Glutamatergic neuron (in vitro differentiated cells): Measurements from ENCODE around the gene POLR1H. TPM values are rescaled to one million over a fixed set of nuclear protein-coding genes. Genes with fewer than 3 reads are reported as not detected.

Source experiments
- DNase-seq: peaks from one replicate; pipeline ENCODE4 v3.0.0; 2022
- H3K27ac Mint-ChIP-seq: one replicate; pipeline ENCODE4 v1.8.0; 2020; ENCODE audit warnings: mild to moderate bottlenecking, mixed read lengths, inconsistent platforms; ENCODE audit not compliant: unreplicated experiment
- H3K27me3 Mint-ChIP-seq: one replicate; pipeline ENCODE4 v1.8.0; 2020; ENCODE audit warnings: mild to moderate bottlenecking, moderate library complexity, mixed read lengths, inconsistent platforms; ENCODE audit not compliant: unreplicated experiment
- H3K36me3 Mint-ChIP-seq: one replicate; pipeline ENCODE4 v1.8.0; 2020; ENCODE audit warnings: mild to moderate bottlenecking, mixed read lengths, inconsistent platforms; ENCODE audit not compliant: unreplicated experiment
- H3K4me1 Mint-ChIP-seq: one replicate; pipeline ENCODE4 v1.8.0; 2020; ENCODE audit warnings: mild to moderate bottlenecking, low read depth, mixed read lengths, inconsistent platforms; ENCODE audit not compliant: unreplicated experiment
- H3K4me3 Mint-ChIP-seq: one replicate; pipeline ENCODE4 v1.8.0; 2020; ENCODE audit warnings: mild to moderate bottlenecking, mixed read lengths, inconsistent platforms; ENCODE audit not compliant: unreplicated experiment
- H3K9me3 Mint-ChIP-seq: one replicate; pipeline ENCODE4 v1.8.0; 2020; ENCODE audit warnings: mild to moderate bottlenecking, moderate library complexity, mixed read lengths, inconsistent platforms; ENCODE audit not compliant: unreplicated experiment
- CTCF ChIP-seq: fragments of 200-600 bp; sonication (generic); IDR thresholded peaks from one replicate; pipeline ENCODE4 v1.5.0; 2021; ENCODE audit not compliant: partially characterized antibody, unreplicated experiment
- total RNA-seq: library from RNA; stranded (reverse); fragmentation: NEBNext Ultra II Directional; extraction: Animal tissue kit (Norgen Biotek cat#: 25700); gene quantifications from one replicate; pipeline ENCODE4 v1.2.1, GENCODE V29; 2021; ENCODE audit not compliant: unreplicated experiment

Gene POLR1H
- total RNA-seq, 1 donor from 2014 or later, result 17.0 TPM

GRCh38 chr6:30093951-30094661 is 33.0 kb downstream of the POLR1H start:
- Mint-ChIP-seq H3K27ac (no peak overlapping the region), H3K4me3 (no peak overlapping the region), H3K9me3 (peaks cover 2% of the 10 kb centered on the region), H3K27me3 (peaks cover 11% of the 10 kb centered on the region), H3K4me1 (peaks cover 5% of the 10 kb centered on the region), H3K36me3 (no peaks in the 10 kb centered on the region)
- DNase-seq, result no peak
- no peak for TF ChIP-seq CTCF

- Mint-ChIP-seq H3K4me3 (no peak overlapping the region), H3K36me3 (no peaks in the 10 kb centered on the region), H3K4me1 (peaks cover 12% of the 10 kb centered on the region), H3K9me3 (peaks cover 3% of the 10 kb centered on the region), H3K27ac (no peak overlapping the region), H3K27me3 (peaks cover 25% of the 10 kb centered on the region)
- no peak for TF ChIP-seq CTCF
- DNase-seq, result no peak
These were observed 35.8 kb downstream of the POLR1H start for GRCh38 chr6:30096829-30097228.

- TF ChIP-seq CTCF, result no peak
- Mint-ChIP-seq H3K4me3 (no peak overlapping the region), H3K27me3 (peaks cover 24% of the 10 kb centered on the region), H3K4me1 (peaks cover 15% of the 10 kb centered on the region), H3K27ac (no peak overlapping the region), H3K9me3 (peaks cover 6% of the 10 kb centered on the region), H3K36me3 (no peaks in the 10 kb centered on the region)
- DNase-seq, result no peak
These were observed 37.1 kb downstream of the POLR1H start for GRCh38 chr6:30097902-30098768.

GRCh38 chr6:30100154-30100553 is 39.1 kb downstream of the POLR1H start:
- H3K4me3 Mint-ChIP-seq, result peak overlapping the region; percentile 44
- H3K36me3 Mint-ChIP-seq, result no peaks in the 10 kb centered on the region
- TF ChIP-seq CTCF, result no peak
- H3K27ac Mint-ChIP-seq, result no peak overlapping the region
- no peak for DNase-seq
- H3K4me1 Mint-ChIP-seq, result peaks cover 13% of the 10 kb centered on the region
- peaks cover 6% of the 10 kb centered on the region for H3K9me3 Mint-ChIP-seq
- H3K27me3 Mint-ChIP-seq, result peaks cover 29% of the 10 kb centered on the region
